HG02623 (cell line): ENCODE results near the gene HSPA8.
A peak's percentile ranks its signal among the peaks of the same experiment; 100 is the strongest.
"Not testable (repeated sequence)": the region's sequence is repeated elsewhere in the genome, so short reads cannot be mapped to it uniquely, and the experiment has no call there.

Source experiments
- ATAC-seq: cut with Tn5 transposase; IDR thresholded peaks from one replicate; pipeline ENCODE4 v1.9.1; 2021; ENCODE audit warnings: moderate library complexity; ENCODE audit not compliant: unreplicated experiment

Gene HSPA8

DNA sequence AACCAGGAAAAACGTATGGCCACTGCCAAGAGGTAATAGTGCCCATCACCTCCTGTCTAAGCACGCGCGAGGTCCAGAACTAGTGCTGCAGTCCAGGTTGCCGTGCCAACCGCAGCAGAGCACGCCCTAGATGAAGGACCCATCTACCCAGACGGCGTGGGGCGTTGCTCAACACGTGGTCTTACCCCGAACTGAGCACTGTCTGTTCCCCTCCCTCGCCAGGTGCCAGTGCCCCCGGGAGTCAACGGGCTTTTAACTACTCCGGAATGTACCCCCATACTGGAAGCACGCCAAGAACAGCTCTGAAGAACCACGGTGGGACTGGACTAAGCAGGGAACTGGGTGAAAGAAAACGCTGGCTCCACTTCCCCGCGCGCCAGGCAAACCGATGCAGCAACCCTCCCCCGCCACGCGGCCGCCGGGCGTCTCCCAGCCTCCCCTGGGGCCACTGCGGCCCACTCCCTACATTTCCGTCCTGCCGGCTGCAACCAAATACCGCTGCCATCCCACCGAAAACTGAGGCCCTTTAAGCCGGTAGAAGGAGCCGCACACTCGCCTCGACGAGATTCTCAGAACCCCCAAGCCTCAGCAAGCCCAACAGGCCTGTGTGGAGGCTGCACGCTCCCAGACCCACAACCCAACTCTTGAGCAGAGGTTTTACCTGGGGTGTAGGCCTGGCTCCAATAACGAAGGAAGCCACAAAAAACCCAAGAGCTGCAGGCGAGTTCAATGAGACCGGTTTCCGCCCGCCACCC, at the start of gene HSPA8:
Gene HSPA8, minus strand, starts transcription at position 734 of the 755 bp plus-strand sequence. CDS start 812 bp downstream, outside the sequence.
- no peak for ATAC-seq

DNA sequence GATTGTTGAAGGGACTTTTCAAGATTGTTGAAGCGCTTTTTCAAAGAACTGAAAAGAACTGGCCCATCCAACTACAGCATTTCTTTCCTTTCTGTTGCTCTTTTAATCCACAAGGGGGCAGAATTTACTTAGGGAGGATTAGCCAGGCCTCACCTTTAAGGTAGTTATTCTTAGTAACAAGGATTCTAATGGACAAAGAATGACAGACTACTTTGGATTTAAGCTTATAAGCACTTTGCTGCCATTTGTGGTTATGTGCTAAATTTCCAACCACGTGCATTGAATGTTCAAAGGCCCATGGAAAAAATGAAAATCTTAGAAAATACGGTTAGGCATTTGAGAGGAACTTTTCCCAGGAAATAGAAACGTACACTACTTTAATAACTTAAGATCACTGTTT, 49.5 kb upstream of the HSPA8 start:
- no peak for ATAC-seq

DNA sequence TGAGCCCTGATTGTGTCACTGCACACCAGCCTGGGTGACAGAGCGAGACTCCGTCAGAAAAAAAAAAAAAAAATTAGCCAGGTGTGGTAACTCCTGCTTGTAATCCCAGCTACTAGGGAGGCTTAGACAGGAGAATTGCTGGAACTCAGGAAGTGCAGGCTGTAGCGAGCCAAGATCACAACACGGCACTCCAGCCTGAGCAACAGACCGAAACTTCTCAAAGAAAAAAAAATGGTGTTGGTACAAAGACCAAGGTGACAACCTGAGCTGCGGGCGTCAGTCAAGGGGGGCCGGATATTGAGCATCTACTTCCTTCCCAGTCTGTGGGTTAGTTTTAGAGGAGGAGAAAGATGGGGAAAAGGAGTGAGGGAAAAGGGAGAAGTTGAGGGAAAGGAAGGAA, 48.5 kb upstream of the HSPA8 start:
- ATAC-seq: no peak

DNA sequence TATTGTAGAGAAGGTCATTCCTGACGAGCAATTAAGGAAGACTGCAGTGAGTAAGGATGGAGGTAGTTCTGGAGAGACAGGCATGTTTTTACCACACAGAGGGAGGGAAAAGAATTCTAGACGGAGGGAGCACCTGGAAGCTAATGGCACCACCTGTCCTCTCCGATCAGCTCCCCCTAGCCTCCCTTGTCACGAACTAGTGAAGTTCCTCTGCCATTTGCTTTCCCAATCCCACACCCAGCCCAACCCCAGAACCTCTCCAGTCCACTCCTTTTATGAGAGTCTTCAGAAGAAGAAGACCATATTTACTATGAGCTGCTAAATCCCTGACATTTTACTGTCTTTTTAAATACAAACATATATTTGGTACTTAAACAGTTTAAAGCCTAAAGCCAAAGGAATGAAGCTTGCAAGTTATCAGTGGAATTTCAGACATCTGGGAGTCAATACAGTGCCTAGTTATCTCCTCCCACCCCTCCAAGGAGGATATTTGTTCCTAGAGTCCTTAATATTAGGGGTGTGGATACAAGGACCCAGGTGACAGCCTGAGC, 46.1 kb upstream of the HSPA8 start:
- ATAC-seq: no peak

DNA sequence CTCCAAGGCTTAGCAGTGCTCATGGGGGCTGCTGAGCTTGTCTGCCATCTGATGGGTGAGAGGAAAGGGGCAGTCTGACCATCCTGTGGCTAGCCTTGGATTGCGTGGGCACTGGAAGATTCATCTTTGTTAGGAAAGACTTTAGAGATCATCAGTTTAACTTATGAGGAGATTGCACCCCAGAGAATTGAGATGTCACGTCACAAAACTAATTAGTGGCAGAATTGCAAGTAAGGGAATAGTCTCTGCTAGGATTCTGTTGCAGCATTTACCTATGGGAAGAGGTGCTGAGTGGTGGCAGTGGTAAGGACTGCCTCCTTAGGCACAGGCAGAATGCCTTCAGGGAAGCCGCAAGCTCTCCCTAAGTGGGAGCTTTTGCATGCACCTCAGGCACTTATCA, 42.8 kb upstream of the HSPA8 start:
- no peak for ATAC-seq

DNA sequence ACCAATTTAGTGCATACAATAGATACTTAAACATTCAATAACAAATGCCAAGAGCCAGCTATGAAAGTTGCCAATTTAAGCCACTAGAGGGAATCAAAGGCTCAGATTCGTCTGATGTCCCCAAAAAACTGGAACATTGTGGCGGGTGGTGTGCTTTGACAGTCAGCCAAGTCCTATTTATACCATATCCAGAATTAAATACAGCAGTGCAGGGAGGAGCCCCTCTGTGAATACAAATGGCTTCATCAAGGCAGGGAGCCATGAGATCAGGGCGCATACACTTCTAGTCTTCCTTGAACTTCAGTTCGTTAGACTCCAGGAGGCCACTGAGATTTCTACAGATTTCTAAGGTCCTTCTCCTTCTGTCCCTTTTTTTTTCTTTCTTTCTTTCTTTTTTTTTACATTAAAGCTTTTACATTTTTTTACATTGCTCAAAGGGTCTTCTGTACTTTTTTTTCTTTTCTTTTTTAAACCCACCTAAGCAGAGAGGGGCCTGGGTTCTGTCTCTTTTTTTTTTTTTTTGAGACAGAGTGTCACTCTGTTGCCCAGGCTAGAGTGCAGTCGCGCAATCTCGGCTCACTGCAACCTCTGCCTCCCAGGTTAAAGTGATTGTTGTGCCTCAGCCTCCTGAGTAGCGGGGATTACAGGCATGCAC, 41.5 kb upstream of the HSPA8 start:
- no peak for ATAC-seq

DNA sequence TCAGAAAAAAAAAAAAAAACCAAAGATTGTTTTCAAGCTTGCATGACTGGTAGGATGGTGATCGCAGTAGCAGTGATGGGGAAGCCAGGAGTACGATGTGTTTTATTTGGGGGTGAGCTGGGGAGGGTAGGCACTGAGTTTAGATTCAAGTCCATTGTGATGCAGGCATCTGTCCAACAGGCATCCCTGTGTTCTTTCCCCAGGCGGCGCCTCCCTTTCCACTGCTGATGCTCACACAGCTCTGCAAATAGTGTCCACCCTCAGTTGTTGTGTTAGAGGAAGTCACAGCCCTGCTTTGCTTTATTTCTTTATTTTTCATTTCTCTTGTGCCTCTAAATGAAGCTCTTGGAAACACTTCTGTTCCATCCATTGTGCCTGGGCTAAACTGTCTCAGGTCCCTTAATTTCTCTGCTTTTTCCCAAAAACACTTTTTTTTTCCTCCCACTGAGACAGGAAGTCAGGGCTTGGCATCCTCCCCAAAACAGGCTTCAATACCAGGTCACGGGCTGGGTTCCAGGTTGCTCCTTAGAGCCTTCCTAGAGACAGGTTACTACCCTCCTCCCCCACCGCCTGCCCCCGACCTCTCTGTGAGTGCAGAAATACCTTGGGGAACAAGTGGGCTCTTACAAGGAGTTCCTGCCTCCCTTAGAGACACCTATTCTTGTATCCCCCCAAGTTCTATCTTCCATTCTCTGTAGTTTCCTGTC, 38.6 kb upstream of the HSPA8 start:
- no peak for ATAC-seq

DNA sequence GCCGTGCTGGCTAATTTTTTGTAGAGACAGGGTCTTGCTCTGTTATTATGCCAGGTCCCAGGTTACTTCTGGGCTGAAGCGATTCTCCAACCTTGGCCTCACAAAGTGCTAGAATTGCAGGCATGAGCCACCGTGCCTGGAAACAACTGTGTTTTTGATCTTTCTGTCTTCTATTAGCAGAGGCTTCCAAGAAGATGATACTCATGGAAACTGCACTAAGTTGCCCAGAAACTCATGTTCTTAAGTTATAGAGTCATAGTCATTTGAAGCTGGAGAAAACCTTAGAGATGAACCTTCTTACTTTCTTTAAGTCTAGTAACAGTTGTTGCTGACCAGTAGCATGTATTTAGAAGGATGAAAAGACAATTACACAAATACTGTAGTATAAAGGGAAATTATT, 37.1 kb upstream of the HSPA8 start:
- ATAC-seq: no peak

DNA sequence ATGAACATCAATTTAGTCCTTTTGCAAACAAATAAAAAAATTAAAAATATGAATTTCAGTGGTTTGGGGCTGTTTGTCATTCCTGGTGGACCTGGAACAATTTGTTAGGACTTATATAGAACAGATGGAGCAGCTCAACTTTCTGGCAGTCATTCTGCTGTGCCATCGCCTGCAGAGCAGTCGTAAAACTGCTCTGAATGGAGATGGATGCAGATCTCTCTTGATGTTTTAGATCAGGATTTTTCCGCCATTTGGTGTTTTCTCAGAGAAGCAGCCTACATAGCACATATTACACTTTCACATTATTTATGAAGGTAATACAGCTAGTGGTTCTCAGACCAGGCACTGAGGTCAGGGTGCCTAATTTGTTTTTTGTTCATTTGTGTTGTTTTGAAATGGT, 31.8 kb upstream of the HSPA8 start:
- ATAC-seq: no peak

DNA sequence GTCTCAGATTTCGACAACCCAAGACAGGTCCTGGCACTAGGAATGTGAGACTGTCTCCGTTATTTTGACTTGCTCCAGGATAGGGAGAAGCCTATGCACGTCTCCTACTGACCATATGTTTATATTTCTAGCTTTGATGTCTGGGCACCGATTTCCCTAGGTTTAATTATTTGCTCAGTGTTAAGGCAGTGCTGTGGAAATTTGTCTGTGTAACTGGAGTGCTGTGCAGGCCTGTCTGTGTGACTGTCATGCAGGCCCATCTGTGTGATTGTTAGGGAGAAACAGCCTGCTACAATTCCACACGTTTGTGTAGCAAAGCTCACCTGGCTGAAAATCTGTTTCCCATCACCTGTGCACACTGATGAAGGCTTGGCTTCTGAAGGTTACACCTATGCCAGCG, 29.6 kb upstream of the HSPA8 start:
- no peak for ATAC-seq

DNA sequence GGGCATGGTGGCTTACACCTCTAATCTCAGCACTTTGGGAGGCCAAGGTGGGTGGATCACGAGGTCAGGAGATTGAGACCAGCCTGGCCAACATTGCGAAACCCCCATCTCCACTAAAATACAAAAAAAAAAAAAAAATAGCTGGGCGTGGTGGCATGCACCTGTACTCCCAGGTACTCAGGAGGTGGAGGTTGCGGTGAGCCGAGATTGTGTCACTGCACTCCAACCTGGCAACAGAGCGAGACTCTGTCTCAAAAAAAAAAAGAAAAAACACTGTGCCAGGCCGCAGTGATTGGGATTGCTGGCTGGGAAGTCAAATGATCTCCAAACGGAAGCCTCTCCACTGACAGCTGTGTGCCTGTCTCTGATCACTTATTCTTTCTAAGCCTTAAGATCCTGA, 28.2 kb upstream of the HSPA8 start:
- not testable (repeated sequence) for ATAC-seq

DNA sequence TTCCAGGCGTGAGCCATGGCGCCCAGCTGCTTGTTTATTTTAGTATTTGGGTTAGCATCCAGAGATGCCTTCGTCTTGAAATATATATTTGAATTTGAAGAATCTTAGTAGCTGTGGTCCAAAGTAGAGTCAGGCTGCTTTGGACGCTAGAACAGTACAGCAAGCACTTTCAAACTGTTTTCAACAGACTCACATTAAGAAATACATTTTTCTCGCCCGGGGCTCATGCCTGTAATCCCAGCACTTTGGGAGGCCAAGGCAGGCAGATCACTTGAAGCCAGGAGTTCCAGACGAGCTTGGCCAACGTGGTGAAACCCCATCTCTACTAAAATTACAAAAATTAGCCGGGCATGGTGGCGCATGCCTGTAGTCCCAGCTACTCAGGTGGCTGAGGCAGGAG, 27.0 kb upstream of the HSPA8 start:
- ATAC-seq: not testable (repeated sequence)

DNA sequence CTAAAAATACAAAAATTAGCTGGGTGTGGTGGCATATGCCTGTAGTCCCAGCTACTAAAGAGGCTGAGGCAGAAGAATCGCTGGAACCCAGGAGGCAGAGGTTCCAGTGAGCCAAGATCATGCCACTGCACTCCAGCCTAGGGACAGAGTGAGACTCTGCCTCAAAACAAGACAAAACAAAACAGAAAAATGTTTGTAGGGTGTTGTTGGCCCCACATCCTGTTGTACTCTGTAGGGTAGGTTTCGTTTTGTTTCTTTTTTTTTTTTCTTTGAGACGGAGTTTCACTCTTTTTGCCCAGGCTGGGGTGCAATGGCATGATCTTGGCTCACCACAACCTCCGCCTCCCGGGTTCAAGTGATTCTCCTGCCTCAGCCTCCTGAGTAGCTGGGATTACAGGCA, 25.7 kb upstream of the HSPA8 start:
- ATAC-seq: peak; percentile 50

DNA sequence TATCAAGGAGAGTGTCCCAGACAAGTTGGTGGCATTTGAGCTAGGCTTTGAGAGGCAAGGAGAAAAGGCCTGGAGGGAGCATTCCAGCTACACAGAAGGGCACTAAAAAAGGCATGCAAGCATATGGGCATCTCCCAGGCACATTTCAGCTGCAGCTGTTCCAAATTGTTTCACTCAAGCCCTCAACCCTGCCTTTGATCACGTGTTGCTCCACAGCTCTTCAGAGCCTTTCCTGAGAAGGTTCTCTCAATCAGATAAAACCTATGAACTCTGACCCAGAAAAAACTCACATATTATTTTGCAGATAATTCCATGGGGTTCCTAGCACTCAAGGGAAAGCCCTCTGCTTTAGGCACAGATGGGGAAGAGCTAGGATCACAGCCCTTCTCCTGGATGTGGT, 24.4 kb upstream of the HSPA8 start:
- no peak for ATAC-seq

DNA sequence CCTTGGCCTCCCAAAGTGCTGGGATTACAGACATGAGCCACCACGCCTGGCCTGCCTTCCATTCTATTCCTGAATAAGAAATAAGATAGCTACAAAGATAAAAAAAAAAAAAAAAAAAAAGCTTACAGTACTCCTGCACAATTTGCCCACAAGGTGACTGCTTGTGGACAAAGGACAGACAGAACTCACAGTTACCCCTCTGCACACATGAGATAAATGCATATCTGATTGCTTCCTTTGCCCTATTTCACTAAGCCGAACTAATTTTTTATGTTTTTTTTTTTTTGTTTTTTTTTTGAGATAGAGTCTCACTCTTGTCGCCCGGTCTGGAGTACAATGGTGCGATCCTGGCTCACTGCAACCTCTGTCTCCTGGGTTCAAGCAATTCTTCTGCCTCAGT, 23.6 kb upstream of the HSPA8 start:
- no peak for ATAC-seq

DNA sequence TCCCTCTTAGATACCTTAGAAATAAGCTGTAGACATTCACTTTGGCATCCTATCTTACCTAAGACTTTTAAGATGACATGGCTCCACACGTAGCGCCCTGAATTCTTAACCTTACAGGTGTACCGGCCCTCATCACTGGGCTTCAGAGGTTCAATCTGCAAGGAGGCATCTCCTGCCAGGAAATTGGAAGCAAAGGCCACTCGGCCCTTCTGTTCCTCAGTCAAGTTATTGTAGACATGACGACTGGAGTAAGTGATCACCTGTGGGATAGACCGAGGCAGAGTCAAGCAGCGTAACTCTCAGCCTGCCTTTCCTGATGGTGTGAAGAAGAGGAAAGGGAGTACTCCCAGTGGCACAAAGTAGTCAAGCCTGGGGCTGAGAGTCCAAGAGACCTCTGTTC, 22.5 kb upstream of the HSPA8 start:
- ATAC-seq: no peak

DNA sequence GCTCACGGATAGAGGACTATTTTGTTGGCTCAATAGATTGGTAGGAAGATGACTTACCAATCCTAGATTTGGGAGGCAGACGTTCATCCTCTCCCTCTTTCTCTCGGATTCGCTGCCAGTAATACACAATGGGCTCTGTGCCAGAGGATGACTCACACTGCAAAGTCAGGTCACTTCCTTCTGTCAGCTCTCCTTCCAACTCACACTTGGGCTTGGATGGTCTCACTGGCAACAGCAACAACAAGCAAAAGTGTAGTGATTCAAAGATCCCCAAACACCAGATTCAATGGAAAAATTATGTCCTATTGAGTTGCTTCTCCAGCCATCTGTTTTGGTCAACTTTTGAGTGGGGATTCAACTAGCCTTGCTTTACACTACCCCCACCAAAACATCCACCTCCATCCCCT, 21.7 kb upstream of the HSPA8 start:
- ATAC-seq: no peak

DNA sequence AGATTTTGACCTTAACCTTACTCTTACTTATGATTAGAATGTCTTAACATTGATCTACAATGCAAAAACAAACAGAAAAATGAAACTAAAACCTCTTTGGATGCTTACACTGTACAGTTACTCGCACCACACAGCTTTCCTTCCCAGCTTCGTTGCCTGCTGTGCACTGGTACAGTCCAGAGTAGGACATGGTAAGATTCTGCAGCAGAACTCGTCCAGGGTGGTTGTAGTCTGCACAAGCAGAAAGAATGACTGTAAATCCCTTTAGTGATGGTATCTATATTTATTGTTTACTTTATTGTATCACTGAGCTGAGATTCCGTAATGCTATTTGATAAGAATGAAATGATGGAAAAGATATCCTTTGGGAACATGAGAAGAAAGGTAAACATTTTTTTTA, 21.0 kb upstream of the HSPA8 start:
- no peak for ATAC-seq

DNA sequence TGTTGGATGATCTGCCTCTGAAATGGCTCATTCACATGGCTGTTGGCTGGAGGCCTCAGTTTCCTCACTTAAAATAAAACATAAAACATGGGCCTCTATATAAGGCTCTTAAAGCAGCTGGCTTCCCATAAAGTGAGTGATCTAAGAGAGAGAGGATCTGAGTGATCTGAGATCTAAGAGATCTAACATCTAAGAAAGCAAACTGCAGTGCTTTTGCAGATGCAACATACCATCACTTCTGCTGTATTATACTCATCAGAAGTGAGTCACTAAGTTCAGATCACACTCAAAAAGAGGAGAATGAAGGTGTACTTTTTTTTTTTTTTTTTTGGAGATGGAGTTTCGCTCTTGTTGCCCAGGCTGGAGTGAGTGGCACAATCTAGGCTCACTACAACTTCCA, 18.1 kb upstream of the HSPA8 start:
- no peak for ATAC-seq

DNA sequence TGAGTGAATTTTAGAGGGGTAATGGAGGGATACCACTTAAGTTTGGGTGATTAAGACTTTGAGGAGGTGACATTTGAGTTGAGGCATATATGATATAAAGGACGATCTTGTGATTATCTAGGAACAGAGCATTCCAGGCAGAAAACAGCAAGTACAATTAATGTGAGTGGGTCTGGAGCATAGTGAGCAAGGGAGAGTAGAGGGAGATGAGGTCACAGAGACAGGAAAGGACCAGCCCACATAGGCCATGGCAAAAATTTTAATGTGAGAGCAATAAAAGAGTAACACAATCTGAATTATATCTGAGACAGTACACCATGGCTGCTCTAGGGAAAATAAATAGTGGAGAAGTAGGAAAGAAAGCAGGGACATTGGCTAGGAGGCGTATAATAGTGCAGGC, 14.5 kb upstream of the HSPA8 start:
- ATAC-seq: no peak

DNA sequence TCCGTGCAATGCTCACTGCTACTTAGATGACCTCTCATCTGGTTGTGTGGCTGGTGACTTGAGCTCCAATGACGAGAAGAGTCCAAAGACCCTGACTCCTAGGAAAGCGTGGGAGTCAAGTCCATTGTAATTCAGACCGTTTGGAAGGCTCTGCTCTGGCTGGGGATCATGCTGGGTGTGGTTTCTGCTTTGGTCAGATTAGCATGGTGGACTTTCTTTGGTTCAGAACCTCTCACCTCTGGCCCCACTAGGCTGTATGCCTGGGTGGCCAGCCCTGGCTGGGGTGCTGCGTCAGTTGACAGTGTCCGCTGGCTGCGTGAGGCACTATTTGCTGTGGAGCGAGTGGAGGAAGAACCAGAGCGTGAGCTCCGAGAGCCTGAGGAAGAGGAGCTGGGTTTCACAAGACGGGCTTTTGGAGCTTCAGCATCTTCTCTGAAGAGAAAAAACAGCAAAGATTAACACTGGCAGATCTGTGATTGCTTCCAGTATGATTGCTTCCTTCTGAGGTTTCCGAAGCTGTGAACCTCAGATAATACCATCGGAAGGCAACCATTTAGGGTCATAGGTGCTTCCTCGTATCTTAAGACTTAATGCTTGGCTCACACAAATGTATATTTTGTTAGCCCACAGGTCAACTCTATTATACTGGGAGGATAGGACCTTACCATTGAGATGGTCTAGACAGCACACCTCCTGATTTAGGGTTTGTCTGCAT, 11.6 kb upstream of the HSPA8 start:
- no peak for ATAC-seq
